ENCODE data around the gene ATP2B1. TPM values are rescaled to one million over a fixed set of nuclear protein-coding genes. Genes with fewer than 3 reads are reported as not detected.

The ATP2B1 gene
- total RNA-seq, 4 donors from 2014 or later, result 21.9 to 47.7 (median 42.1) TPM

DNA sequence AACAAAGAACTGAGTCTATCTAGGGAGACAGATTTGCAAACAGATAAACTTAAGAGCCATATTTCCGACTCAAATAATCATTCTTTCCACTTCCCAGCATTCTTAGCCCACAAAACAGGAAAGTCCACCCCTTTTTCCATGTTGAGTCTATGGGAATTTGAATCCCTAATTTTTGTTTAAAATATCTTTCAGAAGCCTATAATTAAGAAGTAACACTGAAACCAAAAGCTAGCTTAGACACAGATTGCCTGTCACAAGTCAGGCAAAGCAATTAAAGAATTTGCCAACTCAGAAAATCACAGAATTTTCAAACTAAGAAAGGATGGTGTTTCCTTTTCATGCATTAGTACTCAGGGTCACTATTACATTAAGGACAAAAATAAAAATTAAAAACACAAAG lies 17.0 kb downstream of the ATP2B1 start:
- H3K36me3 ChIP-seq, result no peaks in the 10 kb centered on the region
- peaks cover 0 to 28% (median 12%) of the 10 kb centered on the region in 4 donors for H3K4me1 ChIP-seq
- no peaks in the 10 kb centered on the region for H3K9me3 ChIP-seq
- H3K27ac ChIP-seq, result no peak overlapping the region
- TF ChIP-seq, protein P1, sequence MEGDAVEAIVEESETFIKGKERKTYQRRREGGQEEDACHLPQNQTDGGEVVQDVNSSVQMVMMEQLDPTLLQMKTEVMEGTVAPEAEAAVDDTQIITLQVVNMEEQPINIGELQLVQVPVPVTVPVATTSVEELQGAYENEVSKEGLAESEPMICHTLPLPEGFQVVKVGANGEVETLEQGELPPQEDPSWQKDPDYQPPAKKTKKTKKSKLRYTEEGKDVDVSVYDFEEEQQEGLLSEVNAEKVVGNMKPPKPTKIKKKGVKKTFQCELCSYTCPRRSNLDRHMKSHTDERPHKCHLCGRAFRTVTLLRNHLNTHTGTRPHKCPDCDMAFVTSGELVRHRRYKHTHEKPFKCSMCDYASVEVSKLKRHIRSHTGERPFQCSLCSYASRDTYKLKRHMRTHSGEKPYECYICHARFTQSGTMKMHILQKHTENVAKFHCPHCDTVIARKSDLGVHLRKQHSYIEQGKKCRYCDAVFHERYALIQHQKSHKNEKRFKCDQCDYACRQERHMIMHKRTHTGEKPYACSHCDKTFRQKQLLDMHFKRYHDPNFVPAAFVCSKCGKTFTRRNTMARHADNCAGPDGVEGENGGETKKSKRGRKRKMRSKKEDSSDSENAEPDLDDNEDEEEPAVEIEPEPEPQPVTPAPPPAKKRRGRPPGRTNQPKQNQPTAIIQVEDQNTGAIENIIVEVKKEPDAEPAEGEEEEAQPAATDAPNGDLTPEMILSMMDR (IDR thresholded peaks at IDR 0.05), result no peak
- no peak for TF ChIP-seq POLR2A (IDR thresholded peaks at IDR 0.05)
- no peak for TF ChIP-seq EP300 (IDR thresholded peaks at IDR 0.05)
- H3K27me3 ChIP-seq, result no peaks in the 10 kb centered on the region
- no peak overlapping the region for H3K4me3 ChIP-seq
- DNase-seq (ENCODE audit: low spot score in 2 of 2), result no peak
- WGBS, 2 donors, result 84% methylated on average over 1 of the region's 1 CpG

DNA sequence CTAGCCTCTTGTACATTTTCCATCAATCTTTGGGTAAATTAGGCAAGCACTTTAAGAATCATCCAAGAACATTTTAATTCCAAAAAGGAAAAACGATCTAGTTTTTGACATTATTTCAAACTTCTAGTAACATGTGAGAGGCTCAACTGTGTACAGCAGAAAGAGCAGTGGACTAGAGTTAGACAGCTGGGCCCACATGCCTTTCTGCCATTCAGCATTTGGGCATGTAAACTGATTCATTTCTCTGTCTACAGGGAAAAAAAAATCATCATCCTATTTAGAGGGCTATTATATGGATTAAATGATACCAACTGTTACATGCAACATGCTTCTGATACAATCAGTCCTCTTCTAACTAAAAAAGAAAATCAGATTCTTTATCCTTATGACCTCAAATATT lies 17.7 kb downstream of the ATP2B1 start:
- peaks cover 0 to 22% (median 12%) of the 10 kb centered on the region in 4 donors for H3K4me1 ChIP-seq
- DNase-seq (ENCODE audit: low spot score in 2 of 2), result no peak
- TF ChIP-seq EP300 (IDR thresholded peaks at IDR 0.05) (no peak), POLR2A (IDR thresholded peaks at IDR 0.05) (no peak)
- TF ChIP-seq, protein P1 (IDR thresholded peaks at IDR 0.05), result no peak
- no peak overlapping the region for H3K27ac ChIP-seq
- H3K9me3 ChIP-seq, result no peaks in the 10 kb centered on the region
- 36 to 41% methylated on average over 1 of the region's 1 CpG for WGBS, 2 donors
- H3K4me3 ChIP-seq, result no peak overlapping the region
- H3K36me3 ChIP-seq, result no peaks in the 10 kb centered on the region
- no peaks in the 10 kb centered on the region for H3K27me3 ChIP-seq

DNA sequence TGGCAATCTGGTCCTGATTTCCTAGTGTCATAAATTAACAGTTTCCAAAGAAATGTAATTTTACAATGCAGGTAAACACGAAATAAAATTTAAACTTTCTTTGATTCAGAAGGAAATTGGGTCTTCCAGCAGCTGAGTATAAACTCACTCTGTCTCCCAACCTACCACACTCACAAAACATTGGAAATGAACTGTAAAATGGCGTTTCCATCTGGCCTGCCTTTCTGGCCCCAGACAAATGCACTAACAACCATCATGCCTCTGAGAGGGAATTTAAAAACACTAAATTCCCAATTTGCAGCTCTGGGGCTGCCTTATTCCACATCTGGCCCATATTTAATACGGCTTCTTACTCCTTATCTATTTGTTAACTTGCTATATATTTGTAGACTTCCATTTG lies 19.3 kb downstream of the ATP2B1 start:
- Histone ChIP-seq H3K4me1 (peaks cover 0 to 15% (median 12%) of the 10 kb centered on the region in 4 donors), H3K27ac (no peak overlapping the region), H3K4me3 (no peak overlapping the region), H3K9me3 (no peaks in the 10 kb centered on the region), H3K27me3 (no peaks in the 10 kb centered on the region), H3K36me3 (no peaks in the 10 kb centered on the region)
- no peak for TF ChIP-seq POLR2A (IDR thresholded peaks at IDR 0.05)
- no peak for DNase-seq (ENCODE audit: low spot score in 2 of 2)
- WGBS, 2 donors, result 89 to 92% methylated on average over 3 of the region's 3 CpGs

DNA sequence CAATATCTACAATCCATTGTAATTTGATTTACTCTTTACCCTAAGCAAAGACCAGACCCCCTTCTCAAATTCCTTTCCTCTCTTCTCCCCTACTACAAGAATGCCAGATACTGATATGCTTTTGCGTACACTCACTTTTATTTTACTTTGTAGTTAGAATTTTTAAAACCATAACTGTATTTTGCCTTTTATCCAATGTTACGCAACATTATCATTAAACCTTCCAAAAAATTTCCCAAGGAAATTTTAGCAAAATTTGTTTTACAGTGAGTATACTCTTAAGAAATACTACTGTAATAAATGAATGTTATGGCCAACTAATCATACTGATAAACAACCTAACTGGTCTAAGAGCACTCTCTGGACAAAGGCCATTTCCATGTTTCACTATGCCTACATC lies 22.3 kb downstream of the ATP2B1 start:
- TF ChIP-seq EP300 (IDR thresholded peaks at IDR 0.05), result no peak
- TF ChIP-seq POLR2A (IDR thresholded peaks at IDR 0.05), result no peak
- TF ChIP-seq, protein P1 (IDR thresholded peaks at IDR 0.05), result no peak
- H3K27me3 ChIP-seq, result no peaks in the 10 kb centered on the region
- peaks cover 0 to 10% (median 6%) of the 10 kb centered on the region in 4 donors for H3K4me1 ChIP-seq
- H3K27ac ChIP-seq, result no peak overlapping the region
- no peak for DNase-seq (ENCODE audit: low spot score in 2 of 2)
- no peak overlapping the region for H3K4me3 ChIP-seq
- 93 to 97% methylated on average over 2 of the region's 2 CpGs for WGBS, 2 donors
- no peaks in the 10 kb centered on the region for H3K36me3 ChIP-seq
- peaks cover 0 to 17% (median 7%) of the 10 kb centered on the region in 4 donors for H3K9me3 ChIP-seq

DNA sequence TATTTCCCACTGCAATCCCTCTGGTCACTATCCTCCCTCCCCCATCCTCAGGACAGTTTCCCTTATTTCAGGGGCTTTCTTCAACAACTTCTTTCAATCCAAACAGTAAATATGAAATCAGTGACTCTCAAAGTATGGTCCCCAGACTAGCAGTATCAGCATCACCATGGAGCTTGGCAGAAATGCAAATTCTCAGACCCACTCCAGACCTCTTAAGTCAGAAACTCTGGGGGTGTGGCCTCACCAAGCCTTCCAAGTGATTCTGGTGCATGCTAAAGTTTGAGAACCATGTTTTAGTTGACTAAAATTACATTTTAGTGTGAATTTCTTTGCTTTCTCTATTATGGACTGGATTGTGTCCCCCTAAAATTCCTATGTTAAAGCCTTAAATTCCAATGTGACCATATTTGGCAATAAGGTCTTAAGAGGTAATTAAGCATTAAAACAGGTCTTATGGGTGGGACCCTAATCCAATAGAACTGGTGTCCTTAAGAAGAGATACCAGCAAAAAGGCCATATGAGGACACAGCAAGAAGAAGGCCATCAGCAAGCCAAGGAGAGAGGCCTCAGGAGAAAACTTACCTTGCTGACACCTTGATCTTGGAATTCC lies 23.2 kb downstream of the ATP2B1 start:
- H3K9me3 ChIP-seq, result peaks cover 0 to 24% (median 10%) of the 10 kb centered on the region in 4 donors
- no peaks in the 10 kb centered on the region for H3K36me3 ChIP-seq
- H3K27me3 ChIP-seq, result no peaks in the 10 kb centered on the region
- no peak overlapping the region for H3K27ac ChIP-seq
- no peak overlapping the region for H3K4me3 ChIP-seq
- peaks cover 0 to 2% (median under 1%) of the 10 kb centered on the region in 4 donors for H3K4me1 ChIP-seq
- no peak for TF ChIP-seq POLR2A (IDR thresholded peaks at IDR 0.05)
- no peak for TF ChIP-seq EP300 (IDR thresholded peaks at IDR 0.05)
- TF ChIP-seq, protein P1 (IDR thresholded peaks at IDR 0.05), result no peak
- no peak for DNase-seq (ENCODE audit: low spot score in 2 of 2)
